Panc1 (cell line): ENCODE results near the gene DIPK1B. TPM values are rescaled to one million over a fixed set of nuclear protein-coding genes. Genes with fewer than 3 reads are reported as not detected.

ENCODE experiments used
- ATAC-seq: fragments of 200-7000 bp; cut with Tn5 transposase; 2 replicates; pipeline ENCODE4 v1.9.1; 2020; ENCODE audit warnings: mild to moderate bottlenecking, moderate library complexity
- BruUV-seq: library from RNA; stranded (reverse); fragments of 400-500 nt; replicated peaks from 2 replicates; lab custom pipeline; 2021; lab: Mats Ljungman, UMichigan
- CTCF ChIA-PET: fragments of 300-600 bp; sonication (Branson Sonifier 250); formaldehyde crosslinking; loops from one replicate; lab custom pipeline; 2022; ENCODE audit warnings: antibody characterized with exemption; lab: Charles Lee
- POLR2A ChIA-PET: fragments of 300-600 bp; sonication (Branson Sonifier 250); formaldehyde crosslinking; loops from one replicate; lab custom pipeline; 2022; ENCODE audit warnings: antibody characterized with exemption; lab: Charles Lee
- DNase-seq: peaks from one replicate; pipeline ENCODE4 v3.0.0-alpha.2; 2010; ENCODE audit warnings: low read depth, low spot score
- H3K27ac ChIP-seq: 2 replicates; pipeline ENCODE4 v1.5.1; 2011; ENCODE audit warnings: mild to moderate bottlenecking, low read length, inconsistent platforms
- H3K27me3 ChIP-seq: fragments of 200-500 bp; sonication (Bioruptor generic); 2 replicates; pipeline ENCODE4 v1.6.0; 2014; ENCODE audit warnings: low read length, inconsistent platforms; ENCODE audit not compliant: control insufficient read depth, insufficient read depth
- H3K36me3 ChIP-seq: fragments of 200-500 bp; sonication (Bioruptor generic); 2 replicates; pipeline ENCODE4 v1.5.1; 2014; ENCODE audit warnings: inconsistent platforms, mild to moderate bottlenecking, low read length, moderate library complexity; ENCODE audit not compliant: control insufficient read depth, insufficient read depth
- H3K4me1 ChIP-seq: 2 replicates; pipeline ENCODE4 v1.5.1; 2011; ENCODE audit warnings: inconsistent platforms, mild to moderate bottlenecking, low read length, moderate library complexity; ENCODE audit not compliant: control insufficient read depth, insufficient read depth
- H3K4me3 ChIP-seq, 2 experiments: 2 replicates each; pipeline ENCODE4 v1.5.1; 2011 to 2012; ENCODE audit warnings: low read depth in 2 of 2, low read length in 2 of 2, mild to moderate bottlenecking in 2 of 2, inconsistent platforms in 1 of 2, moderate library complexity in 1 of 2
- H3K9me3 ChIP-seq: fragments of 200-500 bp; sonication (Bioruptor generic); 2 replicates; pipeline ENCODE4 v1.5.1; 2014; ENCODE audit warnings: low read depth, mild to moderate bottlenecking, inconsistent platforms, low read length, moderate library complexity; ENCODE audit not compliant: control insufficient read depth, insufficient read depth
- CTCF ChIP-seq: fragments of 450-650 bp; IDR thresholded peaks from 2 replicates; pipeline ENCODE4 v1.5.1; 2017; ENCODE audit warnings: mild to moderate bottlenecking
- POLR2AphosphoS5 ChIP-seq: IDR thresholded peaks from 2 replicates; pipeline ENCODE4 v1.6.1; 2012; ENCODE audit warnings: mild to moderate bottlenecking, low read depth, low read length, moderate library complexity
- SIN3A ChIP-seq: IDR thresholded peaks from 2 replicates; pipeline ENCODE4 v1.6.1; 2012; ENCODE audit warnings: low read depth, mild to moderate bottlenecking, low read length, moderate library complexity, borderline replicate concordance; ENCODE audit not compliant: insufficient read depth
- TCF7L2 ChIP-seq: IDR thresholded peaks from 2 replicates; pipeline ENCODE4 v1.6.1; 2011; ENCODE audit warnings: mild to moderate bottlenecking, low read depth, low read length, inconsistent platforms
- in situ Hi-C: cut with HindIII; loops from 2 replicates; pipeline ENCODE4 v1.10.0; 2016; ENCODE audit warnings: low sequenced_read_pairs, low pct_unique_long_range_greater_than_20kb
- intact Hi-C: fragments of 100-400 bp; cut with micrococcal nuclease; formaldehyde crosslinking; loops from one replicate; pipeline ENCODE4 v1.10.0; 2022; ENCODE audit not compliant: unreplicated experiment
- total RNA-seq: library from RNA; stranded (reverse); gene quantifications from one replicate; pipeline ENCODE4 v1.2.1, GENCODE V29; 2021; ENCODE audit not compliant: unreplicated experiment
- TF ChIP-seq, protein P1 (sequence below), 2 experiments: IDR thresholded peaks; 2 replicates each; pipeline ENCODE4 v1.6.1; 2011 to 2012; ENCODE audit warnings: low read depth in 2 of 2, control low read depth in 1 of 2, low read length in 1 of 2, mild to moderate bottlenecking in 1 of 2, moderate library complexity in 1 of 2; ENCODE audit not compliant: insufficient read depth in 1 of 2

The DIPK1B gene
- total RNA-seq, 1 experiment from 2014 or later = 10.6 TPM

DNA sequence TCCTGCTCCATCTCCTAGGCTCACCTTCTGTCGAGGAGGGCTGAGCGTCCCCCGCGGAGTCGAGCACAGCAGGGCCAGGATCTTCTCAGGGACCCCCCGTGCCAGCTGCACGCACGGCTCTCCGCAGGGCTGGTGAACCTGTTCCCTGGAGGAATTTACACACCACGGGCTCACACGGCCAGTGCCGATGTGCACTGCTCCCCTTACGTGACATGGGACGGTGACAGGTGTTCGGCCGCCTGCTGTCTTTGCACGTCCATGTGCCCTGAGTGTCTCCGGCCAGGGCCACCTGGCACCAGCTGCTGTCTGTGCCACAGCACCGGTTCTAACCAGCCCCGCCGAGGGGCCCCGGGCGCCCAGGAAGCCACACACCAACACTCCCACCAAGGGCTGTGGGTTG is 16.4 kb upstream of the DIPK1B start:
- ATAC-seq = no peak
- peaks cover 44% of the 10 kb centered on the region for H3K4me1 ChIP-seq
- H3K9me3 ChIP-seq = no peaks in the 10 kb centered on the region

DNA sequence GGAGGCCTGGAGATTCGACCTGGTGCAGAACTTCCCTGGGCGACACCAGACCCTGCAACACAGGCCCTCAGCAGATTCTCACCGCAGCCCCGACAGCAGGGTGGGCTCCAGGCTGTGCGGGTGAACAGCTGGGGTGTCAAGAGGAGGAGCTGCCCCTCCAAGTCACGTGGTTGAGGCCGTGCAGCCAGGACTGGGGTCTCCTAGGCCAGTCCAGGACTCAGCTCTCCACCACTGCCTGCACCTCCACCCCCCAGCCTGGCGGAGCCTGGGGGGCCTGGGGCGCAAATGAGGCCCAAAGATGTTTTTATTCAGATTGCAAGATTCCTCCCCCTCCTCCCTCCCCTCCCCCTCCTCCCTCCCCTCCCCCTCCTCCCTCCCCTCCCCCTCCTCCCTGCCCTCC is 15.9 kb upstream of the DIPK1B start:
- ChIA-PET POLR2A (no interaction called here), CTCF (no interaction called here)
- H3K4me1 ChIP-seq = peaks cover 44% of the 10 kb centered on the region
- no peak overlapping the region for H3K27ac ChIP-seq
- no peaks in the 10 kb centered on the region for H3K27me3 ChIP-seq
- no peaks in the 10 kb centered on the region for H3K9me3 ChIP-seq
- ATAC-seq = no peak
- intact Hi-C loops = no loop called here
- no peak for TF ChIP-seq TCF7L2
- no peak for TF ChIP-seq SIN3A
- no peak for TF ChIP-seq POLR2AphosphoS5
- TF ChIP-seq, protein P1, sequence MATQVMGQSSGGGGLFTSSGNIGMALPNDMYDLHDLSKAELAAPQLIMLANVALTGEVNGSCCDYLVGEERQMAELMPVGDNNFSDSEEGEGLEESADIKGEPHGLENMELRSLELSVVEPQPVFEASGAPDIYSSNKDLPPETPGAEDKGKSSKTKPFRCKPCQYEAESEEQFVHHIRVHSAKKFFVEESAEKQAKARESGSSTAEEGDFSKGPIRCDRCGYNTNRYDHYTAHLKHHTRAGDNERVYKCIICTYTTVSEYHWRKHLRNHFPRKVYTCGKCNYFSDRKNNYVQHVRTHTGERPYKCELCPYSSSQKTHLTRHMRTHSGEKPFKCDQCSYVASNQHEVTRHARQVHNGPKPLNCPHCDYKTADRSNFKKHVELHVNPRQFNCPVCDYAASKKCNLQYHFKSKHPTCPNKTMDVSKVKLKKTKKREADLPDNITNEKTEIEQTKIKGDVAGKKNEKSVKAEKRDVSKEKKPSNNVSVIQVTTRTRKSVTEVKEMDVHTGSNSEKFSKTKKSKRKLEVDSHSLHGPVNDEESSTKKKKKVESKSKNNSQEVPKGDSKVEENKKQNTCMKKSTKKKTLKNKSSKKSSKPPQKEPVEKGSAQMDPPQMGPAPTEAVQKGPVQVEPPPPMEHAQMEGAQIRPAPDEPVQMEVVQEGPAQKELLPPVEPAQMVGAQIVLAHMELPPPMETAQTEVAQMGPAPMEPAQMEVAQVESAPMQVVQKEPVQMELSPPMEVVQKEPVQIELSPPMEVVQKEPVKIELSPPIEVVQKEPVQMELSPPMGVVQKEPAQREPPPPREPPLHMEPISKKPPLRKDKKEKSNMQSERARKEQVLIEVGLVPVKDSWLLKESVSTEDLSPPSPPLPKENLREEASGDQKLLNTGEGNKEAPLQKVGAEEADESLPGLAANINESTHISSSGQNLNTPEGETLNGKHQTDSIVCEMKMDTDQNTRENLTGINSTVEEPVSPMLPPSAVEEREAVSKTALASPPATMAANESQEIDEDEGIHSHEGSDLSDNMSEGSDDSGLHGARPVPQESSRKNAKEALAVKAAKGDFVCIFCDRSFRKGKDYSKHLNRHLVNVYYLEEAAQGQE (IDR thresholded peaks at IDR 0.05; ENCODE audit: insufficient read depth in 1 of 2, low read depth in 2 of 2, low read length in 1 of 2) = no peak
- no peak for TF ChIP-seq CTCF
- no TSS peak for BruUV-seq
- in situ Hi-C loops = no loop called here
- H3K36me3 ChIP-seq = no peaks in the 10 kb centered on the region
- H3K4me3 ChIP-seq = no peak overlapping the region
- no peak for DNase-seq

More for the DNA sequence above, 16.4 kb upstream of the DIPK1B start:
- intact Hi-C loops = no loop called here
- no peak for DNase-seq
- ChIA-PET POLR2A (no interaction called here), CTCF (no interaction called here)
- no TSS peak for BruUV-seq
- no peak for TF ChIP-seq CTCF
- TF ChIP-seq, protein P1 (IDR thresholded peaks at IDR 0.05; ENCODE audit: insufficient read depth in 1 of 2, low read depth in 2 of 2, low read length in 1 of 2) = no peak
- no peak for TF ChIP-seq SIN3A
- TF ChIP-seq POLR2AphosphoS5 = no peak
- no peak for TF ChIP-seq TCF7L2
- no peak overlapping the region for H3K4me3 ChIP-seq
- no peak overlapping the region for H3K27ac ChIP-seq
- H3K27me3 ChIP-seq = no peaks in the 10 kb centered on the region
- in situ Hi-C loops = no loop called here
- H3K36me3 ChIP-seq = no peaks in the 10 kb centered on the region
